ENCODE data around the gene STEAP2.

DNA sequence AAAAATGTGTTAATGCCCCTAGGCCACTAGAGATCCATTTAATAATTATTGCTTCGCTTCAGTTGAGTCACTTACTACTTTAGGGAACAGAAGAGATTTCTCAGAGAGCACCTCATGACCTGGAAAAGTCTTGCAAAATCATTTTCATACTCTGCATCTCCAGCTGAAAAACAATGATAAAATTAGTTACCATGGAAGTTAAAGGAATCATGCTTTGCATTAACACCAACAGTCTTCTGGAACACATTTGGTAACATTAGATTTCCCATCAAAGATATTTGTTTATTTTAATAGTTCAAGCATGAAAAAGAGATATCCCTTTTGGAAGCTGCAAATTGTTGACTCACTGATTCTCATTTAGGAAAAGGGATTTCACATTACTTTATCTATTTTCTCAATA lies 1.8 kb upstream of the STEAP2 start:
- no peak for TF ChIP-seq RFX5 (IDR thresholded peaks at IDR 0.05; ENCODE audit: low read depth, low read length)
- TF ChIP-seq, protein P1, sequence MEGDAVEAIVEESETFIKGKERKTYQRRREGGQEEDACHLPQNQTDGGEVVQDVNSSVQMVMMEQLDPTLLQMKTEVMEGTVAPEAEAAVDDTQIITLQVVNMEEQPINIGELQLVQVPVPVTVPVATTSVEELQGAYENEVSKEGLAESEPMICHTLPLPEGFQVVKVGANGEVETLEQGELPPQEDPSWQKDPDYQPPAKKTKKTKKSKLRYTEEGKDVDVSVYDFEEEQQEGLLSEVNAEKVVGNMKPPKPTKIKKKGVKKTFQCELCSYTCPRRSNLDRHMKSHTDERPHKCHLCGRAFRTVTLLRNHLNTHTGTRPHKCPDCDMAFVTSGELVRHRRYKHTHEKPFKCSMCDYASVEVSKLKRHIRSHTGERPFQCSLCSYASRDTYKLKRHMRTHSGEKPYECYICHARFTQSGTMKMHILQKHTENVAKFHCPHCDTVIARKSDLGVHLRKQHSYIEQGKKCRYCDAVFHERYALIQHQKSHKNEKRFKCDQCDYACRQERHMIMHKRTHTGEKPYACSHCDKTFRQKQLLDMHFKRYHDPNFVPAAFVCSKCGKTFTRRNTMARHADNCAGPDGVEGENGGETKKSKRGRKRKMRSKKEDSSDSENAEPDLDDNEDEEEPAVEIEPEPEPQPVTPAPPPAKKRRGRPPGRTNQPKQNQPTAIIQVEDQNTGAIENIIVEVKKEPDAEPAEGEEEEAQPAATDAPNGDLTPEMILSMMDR (conservative IDR thresholded peaks at IDR 0.05; ENCODE audit: low read depth, low read length), result no peak
- TF ChIP-seq FOS (IDR thresholded peaks at IDR 0.05; ENCODE audit: low read depth, low read length), result no peak
- TF ChIP-seq CEBPB (IDR thresholded peaks at IDR 0.05; ENCODE audit: low read depth, low read length), result no peak
- no peak for TF ChIP-seq POLR2A (IDR thresholded peaks at IDR 0.05; ENCODE audit: low read depth, low read length)

Measured in IMR-90 (cell line).